Gastroesophageal sphincter (tissue), 3 donors: ENCODE data around the gene HSD3B1.

ENCODE experiments used
- EP300 ChIP-seq: sonication (generic); formaldehyde crosslinking; IDR thresholded peaks from one replicate; pipeline ENCODE4 v1.6.1; 2017; ENCODE audit warnings: antibody characterized with exemption, mild to moderate bottlenecking
- POLR2A ChIP-seq, 2 donors: fragments of 450-650 bp; IDR thresholded peaks; one replicate each; pipeline ENCODE4 v1.6.1; 2017; ENCODE audit warnings: antibody characterized with exemption in 2 of 2, mild to moderate bottlenecking in 2 of 2, moderate library complexity in 1 of 2
- POLR2AphosphoS5 ChIP-seq: sonication (generic); formaldehyde crosslinking; IDR thresholded peaks from one replicate; pipeline ENCODE4 v1.6.1; 2017; ENCODE audit warnings: antibody characterized with exemption
- TF ChIP-seq, protein P1 (sequence below), 4 experiments: fragments of 200-600 bp in 2 of 4; fragments of 450-650 bp in 2 of 4; sonication (generic) in 1 of 4; IDR thresholded peaks; one replicate each; pipeline ENCODE4 v1.5.1; 2017 to 2019; ENCODE audit warnings: antibody characterized with exemption in 4 of 4, mild to moderate bottlenecking in 2 of 4, moderate library complexity in 2 of 4

DNA sequence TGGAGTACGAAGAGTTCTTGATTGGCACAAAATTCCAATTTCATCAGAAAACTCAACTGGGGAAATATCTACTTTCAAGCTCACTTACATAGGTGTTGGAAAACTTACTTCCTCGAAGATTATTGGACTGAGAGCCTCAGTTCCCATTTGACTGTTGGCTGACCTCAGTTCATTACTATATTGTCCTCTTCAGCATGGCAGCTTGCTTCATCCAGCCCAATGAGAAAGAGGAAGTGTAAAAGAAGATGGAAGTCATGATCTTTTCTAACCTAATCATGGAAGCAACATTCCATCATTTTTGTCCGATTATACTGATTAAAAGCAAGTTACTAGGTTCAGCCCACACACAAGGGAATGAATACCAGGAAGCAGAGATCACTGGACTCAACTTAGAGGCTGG lies 49.4 kb downstream of the HSD3B1 start:
- TF ChIP-seq EP300: no peak
- TF ChIP-seq, protein P1, sequence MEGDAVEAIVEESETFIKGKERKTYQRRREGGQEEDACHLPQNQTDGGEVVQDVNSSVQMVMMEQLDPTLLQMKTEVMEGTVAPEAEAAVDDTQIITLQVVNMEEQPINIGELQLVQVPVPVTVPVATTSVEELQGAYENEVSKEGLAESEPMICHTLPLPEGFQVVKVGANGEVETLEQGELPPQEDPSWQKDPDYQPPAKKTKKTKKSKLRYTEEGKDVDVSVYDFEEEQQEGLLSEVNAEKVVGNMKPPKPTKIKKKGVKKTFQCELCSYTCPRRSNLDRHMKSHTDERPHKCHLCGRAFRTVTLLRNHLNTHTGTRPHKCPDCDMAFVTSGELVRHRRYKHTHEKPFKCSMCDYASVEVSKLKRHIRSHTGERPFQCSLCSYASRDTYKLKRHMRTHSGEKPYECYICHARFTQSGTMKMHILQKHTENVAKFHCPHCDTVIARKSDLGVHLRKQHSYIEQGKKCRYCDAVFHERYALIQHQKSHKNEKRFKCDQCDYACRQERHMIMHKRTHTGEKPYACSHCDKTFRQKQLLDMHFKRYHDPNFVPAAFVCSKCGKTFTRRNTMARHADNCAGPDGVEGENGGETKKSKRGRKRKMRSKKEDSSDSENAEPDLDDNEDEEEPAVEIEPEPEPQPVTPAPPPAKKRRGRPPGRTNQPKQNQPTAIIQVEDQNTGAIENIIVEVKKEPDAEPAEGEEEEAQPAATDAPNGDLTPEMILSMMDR (IDR thresholded peaks at IDR 0.05): no peak
- no peak for TF ChIP-seq POLR2A (IDR thresholded peaks at IDR 0.05)
- no peak for TF ChIP-seq POLR2AphosphoS5
